Neuron (in vitro differentiated cells): ENCODE results near the gene UNKL.
"Not testable (repeated sequence)": the region's sequence is repeated elsewhere in the genome, so short reads cannot be mapped to it uniquely, and the experiment has no call there.

Experiments used
- H2AFZ ChIP-seq: one replicate; pipeline ENCODE4 v1.6.1; 2013; ENCODE audit warnings: low read depth, mild to moderate bottlenecking, inconsistent platforms, low read length, moderate library complexity
- H3K27me3 ChIP-seq: one replicate; pipeline ENCODE4 v1.6.1; 2013; ENCODE audit warnings: low read length; ENCODE audit not compliant: insufficient read depth
- H3K36me3 ChIP-seq: one replicate; pipeline ENCODE4 v1.6.1; 2013; ENCODE audit warnings: low read length; ENCODE audit not compliant: insufficient read depth
- H3K4me1 ChIP-seq: one replicate; pipeline ENCODE4 v1.6.1; 2013; ENCODE audit warnings: low read length; ENCODE audit not compliant: insufficient read depth
- H3K4me3 ChIP-seq: 2 replicates; pipeline ENCODE4 v1.5.1; 2013; ENCODE audit warnings: mild to moderate bottlenecking, low read length, moderate library complexity
- H3K9me3 ChIP-seq: one replicate; pipeline ENCODE4 v1.6.1; 2013; ENCODE audit warnings: low read length

UNKL gene

DNA sequence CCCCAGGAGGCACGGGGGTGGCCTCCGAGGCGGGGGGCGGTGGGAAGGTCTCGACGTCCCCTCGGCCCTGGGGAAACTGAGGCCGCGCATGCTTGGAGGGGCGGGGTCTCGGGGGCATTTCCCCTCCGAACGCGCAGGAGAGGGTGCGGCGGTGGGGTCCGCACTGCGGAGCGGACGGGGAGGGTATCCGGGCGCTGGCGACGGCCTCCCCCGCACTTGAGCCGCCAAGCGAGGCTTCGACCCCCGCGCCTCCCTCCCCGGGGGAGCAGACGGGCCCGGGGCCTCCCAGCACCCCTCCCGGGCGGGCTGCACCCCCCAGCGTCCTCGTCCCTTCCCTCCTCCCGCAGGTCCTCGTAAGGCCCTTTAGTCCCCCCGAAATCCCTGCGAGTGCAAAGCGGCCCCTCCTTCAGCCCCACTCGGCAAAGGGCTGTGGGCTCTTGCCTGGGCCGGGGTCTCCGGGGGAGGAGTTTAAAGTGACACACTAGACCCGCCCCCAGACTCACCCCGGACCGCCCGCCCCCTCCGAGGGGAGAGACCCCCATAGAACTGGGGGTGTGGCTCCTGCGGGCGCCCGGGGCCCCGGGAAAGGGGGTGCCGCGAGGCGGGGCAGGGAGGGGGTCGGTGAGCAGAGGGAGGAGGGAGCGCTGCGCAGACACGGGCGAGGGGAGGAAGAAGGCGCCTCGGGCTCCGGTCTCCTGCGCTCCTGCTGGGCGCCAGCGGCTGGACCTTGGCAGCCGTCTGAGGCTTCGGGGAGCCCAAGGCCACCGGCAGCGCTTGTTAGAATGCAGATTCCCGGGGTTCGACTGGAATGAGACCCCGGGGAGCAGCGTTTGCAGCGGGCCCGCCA, 80.4 kb downstream of the UNKL start:
- Histone ChIP-seq H3K9me3 (no peaks in the 10 kb centered on the region), H3K36me3 (no peaks in the 10 kb centered on the region), H3K4me1 (peaks cover 54% of the 10 kb centered on the region), H3K27me3 (peaks cover 22% of the 10 kb centered on the region), H2AFZ (peak overlapping the region; percentile 20), H3K4me3 (peak overlapping the region; percentile 46)

DNA sequence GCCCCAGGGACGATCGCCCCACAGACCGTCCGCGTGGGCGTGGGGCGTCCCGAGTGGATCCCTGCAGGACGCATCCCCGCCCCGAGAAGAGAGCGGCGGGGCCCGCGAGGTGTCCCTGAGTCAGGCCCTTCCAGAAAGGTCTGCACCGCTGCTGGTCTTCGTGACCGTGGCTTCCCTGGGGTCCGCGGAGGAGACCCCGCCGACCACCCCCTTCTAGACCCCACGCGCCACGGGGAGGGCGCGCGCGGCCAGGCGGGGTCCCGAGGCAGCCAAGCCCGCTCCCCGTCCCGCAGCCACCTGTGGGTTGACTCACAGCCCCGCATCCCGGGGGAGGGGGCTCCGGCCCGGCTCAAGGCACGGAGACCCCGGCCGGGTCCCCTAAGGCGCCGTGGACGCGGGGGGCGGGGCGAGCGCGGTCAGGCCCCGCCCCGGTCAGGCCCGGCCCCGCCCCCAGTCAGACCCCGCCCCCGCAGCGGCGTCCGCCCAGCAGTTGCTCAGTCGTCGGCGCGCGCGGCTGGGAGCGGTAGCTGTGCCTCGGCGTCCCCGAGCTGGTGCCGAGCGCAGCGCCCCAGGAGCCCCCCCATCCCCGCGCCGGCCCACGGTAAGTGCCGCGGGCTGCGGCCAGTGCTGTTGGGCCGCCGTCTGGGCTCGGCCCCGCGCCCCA, 81.2 kb downstream of the UNKL start, which contains the start of gene BAIAP3:
Gene BAIAP3 (plus strand): TSS at position 497 of the 664 bp plus-strand sequence. CDS start 4,905 bp downstream, outside the sequence.
- no peaks in the 10 kb centered on the region for H3K36me3 ChIP-seq
- H2AFZ ChIP-seq = peak within 1 kb of the TSS; percentile 20
- H3K4me1 ChIP-seq = peaks cover 54% of the 10 kb centered on the region
- H3K27me3 ChIP-seq = peaks cover 22% of the 10 kb centered on the region
- peak within 1 kb of the TSS; percentile 46 for H3K4me3 ChIP-seq
- H3K9me3 ChIP-seq = no peaks in the 10 kb centered on the region

DNA sequence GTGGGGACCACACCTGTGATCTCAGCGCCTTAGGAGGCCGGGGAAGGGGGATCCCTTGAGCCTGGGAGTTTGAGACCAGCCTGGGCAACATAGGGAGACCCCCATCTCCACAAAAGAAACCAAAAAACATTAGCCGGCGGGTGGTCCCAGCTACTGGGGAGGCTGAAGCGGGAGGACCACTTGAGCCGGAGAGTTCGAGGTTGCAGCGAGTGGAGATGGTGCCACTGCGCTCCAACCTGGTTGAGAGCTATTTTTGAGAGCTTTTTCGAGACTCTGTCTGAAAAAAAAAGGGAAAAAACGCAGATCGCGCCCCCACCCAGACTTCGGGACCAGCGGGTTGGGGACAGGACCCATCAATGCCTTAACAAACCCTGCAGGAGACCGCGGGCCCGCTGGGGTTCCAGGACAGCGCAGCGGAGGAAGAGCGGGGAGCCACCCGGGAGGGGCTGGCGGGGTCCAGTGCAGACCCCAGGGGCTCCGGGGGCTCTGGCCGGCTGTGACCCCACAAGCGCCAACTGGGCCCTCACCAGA, 81.8 kb downstream of the UNKL start:
- Histone ChIP-seq H3K27me3 (peaks cover 22% of the 10 kb centered on the region), H3K4me3 (no peak overlapping the region), H3K9me3 (no peaks in the 10 kb centered on the region), H3K4me1 (peaks cover 49% of the 10 kb centered on the region), H2AFZ (no peak overlapping the region), H3K36me3 (no peaks in the 10 kb centered on the region)

- Histone ChIP-seq H3K36me3 (no peaks in the 10 kb centered on the region), H3K4me1 (peaks cover 43% of the 10 kb centered on the region), H3K9me3 (no peaks in the 10 kb centered on the region), H3K4me3 (no peak overlapping the region), H2AFZ (no peak overlapping the region), H3K27me3 (peaks cover 22% of the 10 kb centered on the region)
Observed at GRCh38 chr16:1331712-1332617, 82.5 kb downstream of the UNKL start.

- no peaks in the 10 kb centered on the region for H3K9me3 ChIP-seq
- H3K36me3 ChIP-seq = no peaks in the 10 kb centered on the region
- peaks cover 35% of the 10 kb centered on the region for H3K4me1 ChIP-seq
- no peak overlapping the region for H3K4me3 ChIP-seq
- no peak overlapping the region for H2AFZ ChIP-seq
- H3K27me3 ChIP-seq = peaks cover 22% of the 10 kb centered on the region
Observed at GRCh38 chr16:1330931-1331711, 83.4 kb downstream of the UNKL start.

DNA sequence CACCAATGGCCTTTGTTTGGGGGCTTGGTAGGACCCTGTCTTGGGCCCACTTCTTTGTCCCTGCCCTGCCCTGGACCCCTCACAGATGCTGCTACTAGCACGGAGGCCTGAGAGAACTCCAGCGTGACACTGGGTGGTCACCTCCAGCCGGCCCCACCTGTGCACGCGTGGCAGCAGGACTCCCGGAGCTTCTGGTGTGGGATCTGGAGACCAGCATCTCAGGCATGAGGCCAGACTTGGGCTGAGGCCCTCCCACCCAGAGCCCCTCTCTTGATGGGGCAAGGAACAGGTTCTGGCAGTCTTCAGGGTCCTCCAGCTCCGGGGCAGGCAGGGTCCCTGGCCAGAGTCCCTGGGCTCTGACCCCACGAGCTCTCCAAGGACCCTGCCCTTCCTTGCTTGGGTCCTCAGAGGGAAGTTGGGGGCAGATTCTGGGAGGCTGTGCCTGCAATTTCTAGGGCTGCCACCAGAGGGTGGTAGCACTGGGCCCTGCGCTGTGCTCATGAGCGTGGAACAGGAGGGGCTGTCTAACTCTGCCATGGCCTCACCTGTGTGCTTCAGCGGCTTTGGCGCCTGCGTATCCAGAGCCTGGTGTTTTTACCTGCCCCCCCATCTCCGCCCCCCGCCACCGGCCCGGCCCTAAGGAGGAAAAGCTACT, 84.1 kb downstream of the UNKL start:
- Histone ChIP-seq H2AFZ (no peak overlapping the region), H3K4me3 (no peak overlapping the region), H3K4me1 (peaks cover 28% of the 10 kb centered on the region), H3K27me3 (peaks cover 22% of the 10 kb centered on the region), H3K9me3 (no peaks in the 10 kb centered on the region), H3K36me3 (peaks cover 5% of the 10 kb centered on the region)

GRCh38 chr16:1328961-1329360, 85.5 kb downstream of the UNKL start:
- not testable (repeated sequence) for H2AFZ ChIP-seq, H3K9me3 ChIP-seq, H3K4me3 ChIP-seq
- peaks cover 15% of the 10 kb centered on the region for H3K4me1 ChIP-seq
- peaks cover 15% of the 10 kb centered on the region for H3K36me3 ChIP-seq
- H3K27me3 ChIP-seq = peaks cover 22% of the 10 kb centered on the region

DNA sequence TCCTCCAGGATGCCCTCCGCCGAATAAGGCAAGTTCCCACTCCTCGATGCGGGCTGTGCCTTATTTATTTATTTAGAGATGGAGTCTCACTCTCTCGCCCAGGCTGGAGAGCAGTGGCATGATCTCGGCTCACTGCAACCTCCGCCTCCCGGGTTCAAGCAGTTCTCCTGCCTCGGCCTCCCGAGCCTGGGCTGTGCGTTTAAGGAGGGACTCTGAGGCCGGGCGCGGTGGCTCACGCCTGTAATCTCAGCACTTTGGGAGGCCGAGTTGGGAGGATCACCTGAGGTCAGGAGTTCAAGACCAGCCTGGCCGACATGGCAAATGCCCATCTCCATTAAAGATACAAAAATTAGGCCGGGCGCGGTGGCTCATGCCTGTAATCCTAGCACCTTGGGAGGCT, 86.4 kb downstream of the UNKL start:
- peaks cover 20% of the 10 kb centered on the region for H3K27me3 ChIP-seq
- H2AFZ ChIP-seq, H3K9me3 ChIP-seq, H3K4me3 ChIP-seq: not testable (repeated sequence)
- H3K4me1 ChIP-seq = peaks cover 13% of the 10 kb centered on the region
- H3K36me3 ChIP-seq = peaks cover 23% of the 10 kb centered on the region

DNA sequence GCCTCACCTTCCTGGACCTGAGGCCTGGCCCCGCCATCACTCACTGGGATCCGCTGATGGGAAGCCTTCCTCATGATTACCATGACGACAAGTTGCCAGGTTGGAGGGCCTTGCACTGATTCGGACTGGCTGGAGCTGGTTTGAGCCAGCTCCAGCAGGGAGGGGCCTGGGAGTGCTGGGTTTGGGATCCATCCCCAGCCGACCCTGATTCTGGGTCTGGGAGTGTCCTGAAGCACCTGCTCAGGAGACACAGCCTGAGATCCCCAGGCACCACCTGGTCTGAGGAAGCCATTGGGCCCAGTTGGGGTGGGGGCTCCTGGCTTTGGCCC, 86.9 kb downstream of the UNKL start:
- H2AFZ ChIP-seq = no peak overlapping the region
- peaks cover 13% of the 10 kb centered on the region for H3K4me1 ChIP-seq
- H3K4me3 ChIP-seq = no peak overlapping the region
- peaks cover 24% of the 10 kb centered on the region for H3K36me3 ChIP-seq
- no peaks in the 10 kb centered on the region for H3K9me3 ChIP-seq
- H3K27me3 ChIP-seq = peaks cover 15% of the 10 kb centered on the region

DNA sequence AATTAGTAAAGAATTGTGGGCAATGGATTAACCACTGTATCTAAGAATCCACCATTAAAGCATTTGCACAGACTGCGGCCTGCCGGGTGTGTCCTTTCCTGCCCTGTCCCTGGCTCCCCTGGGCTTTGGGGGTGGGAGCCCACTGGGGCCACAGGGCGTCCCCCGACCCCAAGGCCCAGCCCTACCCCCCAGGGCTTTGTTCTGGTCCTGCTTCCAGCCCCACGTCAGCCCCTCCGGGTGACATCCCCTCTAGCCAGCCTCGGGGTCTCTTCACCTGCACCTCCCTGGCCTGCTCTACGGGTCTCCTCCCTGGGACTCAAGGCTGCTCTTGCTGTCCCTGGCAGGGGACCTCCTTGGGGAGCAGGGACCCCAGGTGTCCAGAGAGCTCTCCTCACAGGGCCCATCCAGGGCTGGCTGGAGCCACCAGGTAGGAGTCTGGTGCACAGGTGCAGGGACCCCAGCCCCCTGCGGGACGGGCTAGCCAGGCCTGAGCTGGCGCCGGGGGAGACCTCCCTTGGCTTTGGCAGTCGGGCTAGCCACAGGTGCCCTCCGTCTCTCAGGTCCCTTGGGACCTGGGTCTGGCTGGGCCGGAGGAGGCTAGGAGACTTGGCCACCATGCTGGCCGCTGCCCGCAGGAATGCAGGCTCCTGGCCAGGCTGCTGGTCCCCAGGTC, 87.4 kb downstream of the UNKL start:
- Histone ChIP-seq H3K27me3 (peaks cover 10% of the 10 kb centered on the region), H3K4me3 (no peak overlapping the region), H2AFZ (no peak overlapping the region), H3K36me3 (peaks cover 24% of the 10 kb centered on the region), H3K4me1 (peaks cover 9% of the 10 kb centered on the region), H3K9me3 (no peaks in the 10 kb centered on the region)

DNA sequence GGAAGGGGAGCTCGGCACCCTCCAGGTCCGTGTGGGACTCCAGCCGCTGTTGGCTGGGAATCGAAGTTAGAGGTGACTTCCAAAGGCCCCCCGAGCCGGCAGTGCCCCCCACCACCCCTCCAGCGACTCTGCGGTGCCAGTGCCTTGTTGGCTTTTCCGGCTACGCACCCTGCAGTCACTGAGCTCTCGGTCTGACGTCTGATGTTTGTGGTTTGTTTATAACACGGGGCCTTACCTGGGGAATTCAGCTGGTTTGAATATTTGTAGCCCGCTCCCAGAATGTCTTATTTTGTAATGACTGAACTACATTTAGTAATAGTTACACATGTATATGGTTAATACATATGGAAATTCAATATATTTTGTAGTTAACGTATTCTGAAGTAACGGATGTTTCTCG, 88.1 kb downstream of the UNKL start:
- Histone ChIP-seq H3K36me3 (peaks cover 29% of the 10 kb centered on the region), H3K9me3 (no peaks in the 10 kb centered on the region), H3K4me1 (peaks cover 2% of the 10 kb centered on the region), H3K4me3 (no peak overlapping the region), H2AFZ (no peak overlapping the region), H3K27me3 (peaks cover 3% of the 10 kb centered on the region)
